HG03342 (cell line): ENCODE data around the gene PRR30.
"Not testable (repeated sequence)": the region's sequence is repeated elsewhere in the genome, so short reads cannot be mapped to it uniquely, and the experiment has no call there.

ENCODE experiments used
- ATAC-seq: cut with Tn5 transposase; IDR thresholded peaks from one replicate; pipeline ENCODE4 v1.9.1; 2021; ENCODE audit warnings: mild to moderate bottlenecking, moderate library complexity; ENCODE audit not compliant: unreplicated experiment

Gene PRR30

DNA sequence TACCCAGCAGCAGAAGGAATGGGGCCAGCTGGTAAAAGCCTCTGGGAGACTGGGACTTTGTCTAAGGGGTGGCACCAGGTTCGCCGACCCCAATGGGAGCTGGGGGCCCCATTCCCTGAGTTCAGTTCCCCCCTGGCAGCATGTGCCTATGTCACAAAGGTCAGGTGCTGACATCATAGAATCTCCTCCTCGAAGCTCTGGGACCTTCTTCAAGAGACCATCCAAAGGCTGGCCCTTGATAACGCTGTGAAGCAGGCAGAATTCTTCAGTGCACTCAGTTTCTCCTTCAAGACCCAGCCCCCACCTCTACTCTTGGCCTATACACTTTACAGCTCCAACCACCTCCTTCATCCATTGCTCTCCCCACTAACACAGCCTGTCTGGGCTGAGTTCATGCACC lies at the start of gene PRR30:
Gene PRR30, minus strand, starts transcription at position 101 of the 400 bp plus-strand sequence. CDS start 1,081 bp downstream, outside the sequence.
- ATAC-seq = no peak

GRCh38 chr2:27186613-27187345 lies 47.6 kb upstream of the PRR30 start:
- ATAC-seq = no peak

GRCh38 chr2:27185331-27186026 lies 46.3 kb upstream of the PRR30 start:
- no peak for ATAC-seq

GRCh38 chr2:27184115-27184514 lies 44.9 kb upstream of the PRR30 start:
- ATAC-seq = no peak

DNA sequence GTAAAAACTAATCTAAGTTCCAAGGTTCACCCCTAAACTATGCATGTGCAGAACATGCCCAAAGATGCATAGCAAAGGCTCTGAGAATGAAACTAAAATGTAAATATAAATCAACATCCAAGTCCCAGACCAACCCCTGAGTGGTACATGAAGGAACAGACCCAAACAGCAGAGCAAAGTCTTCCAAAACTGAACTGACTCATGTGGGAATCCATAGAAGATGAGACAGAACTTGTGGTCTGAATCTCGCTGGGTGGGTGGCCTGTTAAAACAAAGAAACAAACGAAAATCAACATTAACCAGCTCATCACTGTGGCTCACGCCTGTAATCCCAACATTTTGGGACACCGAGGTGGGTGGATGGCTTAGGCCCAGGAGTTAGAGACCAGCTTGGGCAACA lies 43.1 kb upstream of the PRR30 start:
- no peak for ATAC-seq

GRCh38 chr2:27179344-27180000 lies 40.3 kb upstream of the PRR30 start:
- no peak for ATAC-seq

- ATAC-seq = no peak
Observed at GRCh38 chr2:27178469-27178868, 39.3 kb upstream of the PRR30 start.

DNA sequence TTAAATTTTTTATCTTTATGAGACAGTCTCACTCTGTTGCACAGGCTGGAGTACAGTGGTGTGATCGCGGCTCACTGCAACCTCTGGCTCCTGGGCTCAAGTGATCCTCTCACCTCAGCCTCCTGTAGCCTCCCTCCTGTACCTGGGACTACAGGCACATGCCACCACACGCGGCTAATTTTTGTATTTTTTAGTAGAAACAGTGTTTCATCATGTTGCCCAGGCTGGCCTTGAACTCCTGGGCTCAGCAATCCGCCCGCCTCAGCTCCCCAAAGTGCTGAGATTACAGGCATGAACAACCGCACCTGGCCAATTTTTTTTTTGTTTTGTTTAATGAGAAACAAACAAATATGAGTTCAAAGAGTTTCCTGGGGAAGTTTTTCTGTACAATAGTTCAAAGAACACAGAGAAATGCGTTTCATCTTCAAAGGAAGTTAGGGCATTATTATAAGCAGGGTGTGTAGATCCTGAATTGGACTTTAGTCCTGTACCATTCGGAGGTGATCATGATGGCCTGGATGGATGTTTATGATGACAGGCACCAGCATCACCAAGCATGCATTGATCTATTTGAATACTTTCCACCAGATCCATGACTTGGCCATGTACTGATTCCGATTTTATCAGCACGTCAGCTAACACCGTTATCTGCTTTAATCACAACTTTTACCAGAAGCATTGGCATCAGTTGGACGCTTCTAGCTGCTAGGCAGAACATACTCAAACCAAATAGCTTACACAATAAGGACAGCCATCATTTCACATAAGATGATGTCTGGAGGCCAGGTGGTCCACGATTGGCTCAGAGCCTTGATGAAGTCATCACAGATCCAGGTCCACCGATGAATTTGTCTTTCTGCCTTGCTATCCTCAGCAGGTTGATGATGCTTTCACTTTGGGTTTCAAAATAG lies 38.5 kb upstream of the PRR30 start:
- no peak for ATAC-seq

DNA sequence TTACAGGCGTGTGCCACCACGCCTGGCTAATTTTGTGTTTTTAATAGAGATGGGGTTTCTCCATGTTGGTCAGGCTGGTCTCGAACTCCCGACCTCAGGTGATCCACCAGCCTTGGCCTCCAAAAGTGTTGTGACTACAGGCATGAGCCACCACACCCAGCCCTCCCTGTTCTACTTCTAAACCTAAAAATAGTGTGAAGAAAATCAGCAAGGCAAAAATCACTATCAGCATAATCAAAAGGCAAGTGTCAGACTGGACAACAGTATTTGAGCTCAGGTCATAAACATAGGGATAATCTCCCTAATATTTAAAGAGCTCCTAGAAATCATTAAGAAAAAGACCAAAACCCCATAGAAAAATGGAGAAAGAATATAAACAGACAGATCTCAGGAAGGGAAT lies 36.6 kb upstream of the PRR30 start:
- ATAC-seq = not testable (repeated sequence)

- ATAC-seq = no peak
Observed at GRCh38 chr2:27175330-27175729, 36.1 kb upstream of the PRR30 start.

- ATAC-seq = no peak
Observed at GRCh38 chr2:27174638-27175037, 35.4 kb upstream of the PRR30 start.

- no peak for ATAC-seq
Observed at GRCh38 chr2:27171351-27171848, 32.2 kb upstream of the PRR30 start.

DNA sequence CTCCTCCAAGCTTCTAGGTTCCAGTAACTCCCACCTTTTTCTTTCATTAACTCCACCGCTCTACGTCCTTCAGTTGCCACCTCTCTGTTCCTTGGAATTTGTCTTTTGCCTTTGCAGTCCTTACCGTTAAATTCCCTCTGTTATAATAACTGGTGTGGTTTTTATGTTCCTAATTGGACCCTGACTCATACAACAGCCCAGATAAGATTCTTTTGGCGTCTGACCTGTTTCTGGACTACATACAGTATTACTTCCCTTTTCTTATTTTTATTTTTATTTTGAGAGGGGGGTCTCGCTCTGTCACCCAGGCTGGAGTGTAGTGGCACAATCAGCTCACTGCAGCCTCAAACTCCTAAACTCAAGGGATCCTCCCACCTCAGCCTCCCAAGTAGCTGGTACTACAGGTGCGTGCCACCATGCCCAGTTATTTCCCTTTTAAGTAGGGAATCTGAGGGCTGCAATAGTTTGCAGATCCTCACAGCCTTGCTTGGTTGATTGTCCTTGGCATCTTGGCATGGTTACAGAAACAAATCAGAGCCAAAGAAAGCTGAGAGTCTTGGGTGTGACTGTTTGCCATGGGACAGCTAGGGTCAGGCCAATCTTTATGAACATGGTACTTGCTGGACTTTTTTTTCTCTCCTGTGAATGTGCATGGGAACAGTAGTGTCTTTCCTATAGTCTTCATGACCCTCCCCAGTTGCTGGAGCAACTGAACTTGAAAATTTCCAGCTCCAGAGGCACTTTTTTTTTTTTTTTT lies 31.5 kb upstream of the PRR30 start:
- ATAC-seq = no peak

GRCh38 chr2:27164960-27165763 lies 26.0 kb upstream of the PRR30 start:
- no peak for ATAC-seq

- ATAC-seq = no peak
Observed at GRCh38 chr2:27162151-27163121, 23.2 kb upstream of the PRR30 start.

GRCh38 chr2:27160191-27160590 lies 21.0 kb upstream of the PRR30 start:
- no peak for ATAC-seq

DNA sequence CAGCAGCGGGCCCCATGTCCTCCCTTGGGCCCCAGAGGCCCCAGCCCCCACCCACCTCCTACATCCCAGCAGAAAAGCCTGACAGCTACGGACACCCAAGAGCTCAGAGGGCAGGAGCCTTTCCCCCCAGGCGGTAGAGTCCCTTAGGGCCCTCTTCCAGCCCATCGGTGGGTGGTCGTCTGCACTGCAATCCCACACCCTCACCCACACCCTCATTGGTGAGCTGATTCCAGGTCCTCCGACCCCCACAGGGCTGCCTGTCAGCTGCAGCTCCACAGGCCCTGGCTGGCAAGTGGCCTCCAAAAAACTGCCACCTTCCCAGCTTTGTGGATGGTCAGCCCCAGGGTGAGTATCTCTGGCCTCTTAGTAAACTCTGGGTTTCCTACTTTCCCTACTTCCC lies 20.1 kb upstream of the PRR30 start:
- no peak for ATAC-seq

- no peak for ATAC-seq
Observed at GRCh38 chr2:27158468-27158867, 19.3 kb upstream of the PRR30 start.
